ENCODE measurements around the gene ARID1B.

Gene ARID1B

DNA sequence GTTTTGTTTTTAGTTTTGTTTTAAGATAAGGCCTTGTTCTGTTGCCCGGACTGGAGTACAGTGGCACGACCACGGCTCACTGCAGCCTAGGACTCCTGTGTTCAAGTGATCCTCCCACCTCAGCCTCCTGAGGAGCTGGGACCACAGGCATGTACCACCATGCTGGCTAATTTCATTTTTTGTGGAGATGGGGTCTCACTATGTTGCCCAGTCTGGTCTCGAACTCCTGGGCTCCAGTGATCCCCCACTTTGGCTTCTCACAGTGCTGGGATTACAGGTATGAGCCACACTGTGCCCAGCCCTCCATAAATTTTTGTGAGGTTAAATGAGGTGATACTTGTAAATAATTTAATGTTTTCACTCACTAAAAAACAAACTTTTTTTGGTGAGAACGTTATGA is 76.6 kb downstream of the ARID1B start:
- H3K4me3 ChIP-seq (ENCODE audit: low read depth, low read length), result no peak overlapping the region
- no peaks in the 10 kb centered on the region for H3K36me3 ChIP-seq (replicated peaks)
- H3K27me3 ChIP-seq (replicated peaks), result no peaks in the 10 kb centered on the region
- TF ChIP-seq, protein P1, sequence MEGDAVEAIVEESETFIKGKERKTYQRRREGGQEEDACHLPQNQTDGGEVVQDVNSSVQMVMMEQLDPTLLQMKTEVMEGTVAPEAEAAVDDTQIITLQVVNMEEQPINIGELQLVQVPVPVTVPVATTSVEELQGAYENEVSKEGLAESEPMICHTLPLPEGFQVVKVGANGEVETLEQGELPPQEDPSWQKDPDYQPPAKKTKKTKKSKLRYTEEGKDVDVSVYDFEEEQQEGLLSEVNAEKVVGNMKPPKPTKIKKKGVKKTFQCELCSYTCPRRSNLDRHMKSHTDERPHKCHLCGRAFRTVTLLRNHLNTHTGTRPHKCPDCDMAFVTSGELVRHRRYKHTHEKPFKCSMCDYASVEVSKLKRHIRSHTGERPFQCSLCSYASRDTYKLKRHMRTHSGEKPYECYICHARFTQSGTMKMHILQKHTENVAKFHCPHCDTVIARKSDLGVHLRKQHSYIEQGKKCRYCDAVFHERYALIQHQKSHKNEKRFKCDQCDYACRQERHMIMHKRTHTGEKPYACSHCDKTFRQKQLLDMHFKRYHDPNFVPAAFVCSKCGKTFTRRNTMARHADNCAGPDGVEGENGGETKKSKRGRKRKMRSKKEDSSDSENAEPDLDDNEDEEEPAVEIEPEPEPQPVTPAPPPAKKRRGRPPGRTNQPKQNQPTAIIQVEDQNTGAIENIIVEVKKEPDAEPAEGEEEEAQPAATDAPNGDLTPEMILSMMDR (IDR thresholded peaks at IDR 0.05; ENCODE audit: low read depth, low read length, missing control alignments), result no peak
- in situ Hi-C loops (cut with HindIII; ENCODE audit: low pct_ligation_motif_present, low sequenced_read_pairs), result no loop called here
- DNase-seq, result no peak
- no peak overlapping the region for H3K27ac ChIP-seq

DNA sequence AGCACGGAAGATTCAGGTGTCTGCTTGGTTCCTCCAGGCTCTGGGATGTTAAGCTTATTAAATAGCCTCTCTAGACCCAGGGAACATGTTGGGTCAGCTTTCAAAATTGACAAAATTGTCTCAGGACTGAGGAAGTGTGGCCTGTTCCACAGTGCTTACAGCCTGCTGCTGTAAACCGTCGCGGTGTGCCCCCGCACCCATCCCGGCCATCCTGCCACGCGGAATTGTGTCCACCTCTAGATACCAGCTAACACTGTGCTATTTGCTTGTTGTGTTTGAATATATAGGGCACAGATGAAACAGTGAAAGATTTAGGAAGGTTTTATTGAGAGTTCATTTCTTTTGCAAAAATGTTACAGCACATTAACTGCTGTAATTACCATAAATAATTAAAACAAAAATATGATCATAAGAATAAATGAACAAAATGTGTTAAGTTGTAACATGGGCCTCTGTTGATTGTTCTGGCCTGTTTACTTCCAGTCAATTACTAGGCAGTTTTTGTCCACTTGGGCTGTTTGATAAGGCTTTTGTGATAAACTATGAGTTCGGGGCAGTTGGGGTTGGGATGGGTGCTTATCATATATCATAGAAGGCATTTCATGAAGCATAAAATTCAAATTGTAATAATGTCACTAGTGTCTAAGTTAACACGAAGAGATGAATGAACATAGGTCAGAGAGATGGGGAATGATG is 77.4 kb downstream of the ARID1B start:
- no peak for DNase-seq
- Histone ChIP-seq H3K36me3 (replicated peaks) (no peaks in the 10 kb centered on the region), H3K4me3 (ENCODE audit: low read depth, low read length) (no peak overlapping the region), H3K27ac (no peak overlapping the region), H3K27me3 (replicated peaks) (no peaks in the 10 kb centered on the region)
- TF ChIP-seq, protein P1 (IDR thresholded peaks at IDR 0.05; ENCODE audit: low read depth, low read length, missing control alignments), result no peak
- in situ Hi-C loops (cut with HindIII; ENCODE audit: low pct_ligation_motif_present, low sequenced_read_pairs), result no loop called here

DNA sequence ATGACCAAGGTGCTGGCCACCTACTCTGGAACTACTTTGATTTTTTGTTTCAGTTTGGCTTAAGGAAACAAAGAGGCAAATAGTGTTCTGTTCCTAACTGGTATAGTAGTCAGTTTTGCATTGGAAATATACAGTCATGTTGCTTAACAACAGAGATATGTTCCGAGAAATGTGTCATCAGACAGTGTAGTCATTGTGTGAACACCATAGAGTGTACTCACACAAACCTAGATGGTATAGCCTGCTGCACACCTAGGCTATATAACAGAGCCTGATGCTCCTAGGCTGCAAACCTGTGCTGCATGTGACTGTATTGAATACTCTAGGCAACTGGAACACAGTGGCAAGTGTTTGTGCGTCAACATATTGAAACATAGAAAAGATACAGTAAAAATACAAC is 80.4 kb downstream of the ARID1B start:
- DNase-seq, result no peak
- H3K27me3 ChIP-seq (replicated peaks), result no peaks in the 10 kb centered on the region
- H3K4me3 ChIP-seq (ENCODE audit: low read depth, low read length), result no peak overlapping the region
- H3K36me3 ChIP-seq (replicated peaks), result no peaks in the 10 kb centered on the region
- in situ Hi-C loops (cut with HindIII; ENCODE audit: low pct_ligation_motif_present, low sequenced_read_pairs), result no loop called here
- TF ChIP-seq, protein P1 (IDR thresholded peaks at IDR 0.05; ENCODE audit: low read depth, low read length, missing control alignments), result no peak
- H3K27ac ChIP-seq, result no peak overlapping the region

DNA sequence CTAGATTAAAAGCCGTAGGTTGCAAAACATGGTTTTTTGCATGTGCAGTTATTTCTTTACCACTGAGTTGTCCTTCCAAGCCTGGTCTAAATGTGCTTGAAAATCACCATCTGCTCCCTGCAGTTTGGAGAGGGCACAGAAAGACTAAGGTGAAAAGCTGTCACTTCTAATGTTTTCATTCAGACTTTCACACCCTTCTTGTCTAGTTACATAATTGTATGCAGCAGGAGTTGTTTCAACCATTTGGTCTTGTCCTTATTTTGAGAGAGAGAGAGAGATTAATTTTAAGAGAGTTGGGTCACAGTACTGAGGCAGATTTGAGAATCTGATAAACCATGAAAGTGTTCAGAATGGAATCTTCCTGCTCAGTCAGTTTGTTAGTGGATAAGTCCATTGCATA is 82.5 kb downstream of the ARID1B start:
- no peak for DNase-seq
- Histone ChIP-seq H3K36me3 (replicated peaks) (no peaks in the 10 kb centered on the region), H3K4me3 (ENCODE audit: low read depth, low read length) (no peak overlapping the region), H3K27me3 (replicated peaks) (no peaks in the 10 kb centered on the region), H3K27ac (no peak overlapping the region)
- in situ Hi-C loops (cut with HindIII; ENCODE audit: low pct_ligation_motif_present, low sequenced_read_pairs), result no loop called here
- TF ChIP-seq, protein P1 (IDR thresholded peaks at IDR 0.05; ENCODE audit: low read depth, low read length, missing control alignments), result no peak

DNA sequence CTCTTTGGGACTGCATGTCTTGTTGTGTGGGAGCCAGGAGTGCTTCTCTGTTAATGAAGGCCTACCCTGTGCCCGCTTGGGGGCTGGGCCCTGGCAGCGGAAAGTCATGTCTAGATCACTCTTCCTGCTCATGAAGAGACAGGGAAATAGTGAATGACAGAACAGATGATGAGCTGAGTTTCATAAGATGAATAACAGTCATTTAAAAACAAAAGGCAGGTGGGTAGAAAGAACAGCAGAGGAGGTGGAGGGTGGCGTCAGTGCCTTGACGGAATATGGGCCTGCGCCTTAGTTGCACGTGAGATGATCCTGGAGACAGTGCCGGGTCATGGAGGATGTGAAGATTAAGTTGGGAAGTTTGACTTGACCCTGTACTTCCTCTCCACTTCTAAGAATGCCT is 85.5 kb downstream of the ARID1B start:
- H3K4me3 ChIP-seq (ENCODE audit: low read depth, low read length), result no peak overlapping the region
- H3K27me3 ChIP-seq (replicated peaks), result no peaks in the 10 kb centered on the region
- no peak for DNase-seq
- in situ Hi-C loops (cut with HindIII; ENCODE audit: low pct_ligation_motif_present, low sequenced_read_pairs), result no loop called here
- TF ChIP-seq, protein P1 (IDR thresholded peaks at IDR 0.05; ENCODE audit: low read depth, low read length, missing control alignments), result no peak
- no peaks in the 10 kb centered on the region for H3K36me3 ChIP-seq (replicated peaks)
- H3K27ac ChIP-seq, result no peak overlapping the region

DNA sequence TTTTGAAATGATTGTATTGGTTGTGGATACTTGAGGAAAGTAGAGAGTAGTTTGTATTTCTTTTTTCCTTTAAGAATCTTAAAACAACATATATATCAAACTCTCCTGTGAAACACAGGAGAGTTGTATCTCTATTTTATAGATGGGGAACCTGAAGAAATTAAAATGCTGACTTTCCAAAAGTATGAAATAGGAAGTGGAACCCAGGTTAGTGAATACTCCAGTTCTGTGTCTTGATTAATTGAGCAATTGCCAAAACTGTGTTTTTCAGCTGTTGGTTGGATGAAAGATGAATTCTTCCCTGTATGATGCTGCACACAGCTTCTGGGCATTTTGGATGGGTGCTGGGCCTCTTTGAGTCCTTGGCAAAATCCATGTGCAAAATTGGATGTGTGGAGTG is 86.3 kb downstream of the ARID1B start:
- in situ Hi-C loops (cut with HindIII; ENCODE audit: low pct_ligation_motif_present, low sequenced_read_pairs), result no loop called here

More for the DNA sequence above, 86.3 kb downstream of the ARID1B start:
- Histone ChIP-seq H3K27ac (no peak overlapping the region), H3K36me3 (replicated peaks) (no peaks in the 10 kb centered on the region), H3K27me3 (replicated peaks) (no peaks in the 10 kb centered on the region), H3K4me3 (ENCODE audit: low read depth, low read length) (no peak overlapping the region)
- TF ChIP-seq, protein P1 (IDR thresholded peaks at IDR 0.05; ENCODE audit: low read depth, low read length, missing control alignments), result no peak
- DNase-seq, result no peak
